ENCODE data around the gene E2F3. TPM values are rescaled to one million over a fixed set of nuclear protein-coding genes. Genes with fewer than 3 reads are reported as not detected.

E2F3 gene
- total RNA-seq, 1 experiment from 2014 or later, result 30.2 TPM

GRCh38 chr6:20403070-20403765, 1.5 kb downstream of the E2F3 start (continued):
- TF ChIP-seq FOXP4 (CRISPR knock-in tag; IDR thresholded peaks at IDR 0.05), result peak; percentile 20; the same call in 1 of the 2 replicates
- TF ChIP-seq USF1 (CRISPR knock-in tag; IDR thresholded peaks at IDR 0.05), result peak; percentile 77

GRCh38 chr6:20403766-20404640, 2.3 kb downstream of the E2F3 start:
- H3K4me1 Mint-ChIP-seq, result peaks cover 42% of the 10 kb centered on the region
- no peak for ATAC-seq
- TF ChIP-seq CREB1 (CRISPR knock-in tag; IDR thresholded peaks at IDR 0.05), result no peak
- no peak for TF ChIP-seq FOXP1 (CRISPR knock-in tag; IDR thresholded peaks at IDR 0.05; ENCODE audit: borderline replicate concordance)
- no peak for TF ChIP-seq ZNF317 (CRISPR knock-in tag; IDR thresholded peaks at IDR 0.05; ENCODE audit: borderline replicate concordance, low read depth)
- TF ChIP-seq CREM (CRISPR knock-in tag; IDR thresholded peaks at IDR 0.05), result no peak
- no peak for TF ChIP-seq JAZF1 (CRISPR knock-in tag; IDR thresholded peaks at IDR 0.05)
- no peak for TF ChIP-seq ESRRA (CRISPR knock-in tag; IDR thresholded peaks at IDR 0.05; ENCODE audit: borderline replicate concordance)
- ChIA-PET CTCF (interaction anchor here (0.6 to 2.3 kb wide), 15 partner anchors 8 to 515 kb away, joined by 3 to 11 read pairs (median 3); no protein-coding TSS in a partner anchor), POLR2A (interaction anchor here (0.6 to 1.7 kb wide), 6 partner anchors 12 to 1190 kb away, joined by 3 to 9 read pairs (median 3); partner anchors contain the start of gene SOX4)
- H3K36me3 Mint-ChIP-seq, result peaks cover 27% of the 10 kb centered on the region
- H3K9me3 Mint-ChIP-seq, result no peaks in the 10 kb centered on the region
- peak overlapping the region; percentile 98 for H3K27ac Mint-ChIP-seq
- H3K27me3 Mint-ChIP-seq (ENCODE audit: low read depth), result no peaks in the 10 kb centered on the region; the same call in 1 of the 2 replicates
- no peak for DNase-seq (ENCODE audit: low spot score)
- peak overlapping the region; percentile 100 for H3K4me3 Mint-ChIP-seq

GRCh38 chr6:20404641-20405032, 3.0 kb downstream of the E2F3 start:
- peak overlapping the region; percentile 98 for H3K27ac Mint-ChIP-seq
- peak overlapping the region; percentile 100 for H3K4me3 Mint-ChIP-seq
- TF ChIP-seq MLX (CRISPR knock-in tag; IDR thresholded peaks at IDR 0.05) (no peak), TEAD1 (CRISPR knock-in tag; IDR thresholded peaks at IDR 0.05) (no peak), FOXP4 (CRISPR knock-in tag; IDR thresholded peaks at IDR 0.05) (no peak), ATF2 (CRISPR knock-in tag; IDR thresholded peaks at IDR 0.05; ENCODE audit: borderline replicate concordance, low read depth) (no peak), CREB1 (CRISPR knock-in tag; IDR thresholded peaks at IDR 0.05) (no peak), ZSCAN18 (CRISPR knock-in tag; IDR thresholded peaks at IDR 0.05) (no peak), ZNF671 (CRISPR knock-in tag; IDR thresholded peaks at IDR 0.05) (no peak), TCF7 (CRISPR knock-in tag; IDR thresholded peaks at IDR 0.05; ENCODE audit: low read depth) (no peak), GABPB1 (CRISPR knock-in tag; IDR thresholded peaks at IDR 0.05) (no peak), NR3C1 (CRISPR knock-in tag; conservative IDR thresholded peaks at IDR 0.05; ENCODE audit: low read depth) (no peak), HMGXB4 (CRISPR knock-in tag; IDR thresholded peaks at IDR 0.05) (no peak), OVOL2 (CRISPR knock-in tag; IDR thresholded peaks at IDR 0.05; ENCODE audit: borderline replicate concordance) (no peak)

More at GRCh38 chr6:20404641-20405032, 3.0 kb downstream of the E2F3 start:
- ChIA-PET POLR2A (interaction anchor here (1.0 to 1.7 kb wide), 3 partner anchors 59 to 1189 kb away, joined by 3 to 9 read pairs (median 4); partner anchors contain the start of gene SOX4), CTCF (interaction anchor here (0.6 to 2.3 kb wide), 13 partner anchors 9 to 1415 kb away, joined by 3 to 11 read pairs (median 3); no protein-coding TSS in a partner anchor)
- no peaks in the 10 kb centered on the region for H3K9me3 Mint-ChIP-seq
- no peak for ATAC-seq
- DNase-seq (ENCODE audit: low spot score), result peak; percentile 60
- peaks cover 49% of the 10 kb centered on the region for H3K4me1 Mint-ChIP-seq
- peaks cover 27% of the 10 kb centered on the region for H3K36me3 Mint-ChIP-seq
- H3K27me3 Mint-ChIP-seq (ENCODE audit: low read depth), result no peaks in the 10 kb centered on the region; the same call in 1 of the 2 replicates

All from WTC11 (cell line).